HEK293 (cell line): Measurements from ENCODE around the gene GART.

ENCODE experiments used
- ZNF121 ChIP-seq: fragments of 450-650 bp; formaldehyde crosslinking; IDR thresholded peaks from 2 replicates; pipeline ENCODE4 v1.5.1; 2016; ENCODE audit warnings: missing biosample characterization, missing genetic modification characterization
- ZNF140 ChIP-seq: fragments of 450-650 bp; formaldehyde crosslinking; IDR thresholded peaks from 2 replicates; pipeline ENCODE4 v1.5.1; 2016; ENCODE audit warnings: missing biosample characterization, missing genetic modification characterization
- ZNF274 ChIP-seq, 2 experiments: fragments of 200-500 bp in 1 of 2; fragments of 450-650 bp in 1 of 2; sonication (Bioruptor generic) in 1 of 2; formaldehyde crosslinking in 1 of 2; IDR thresholded peaks; 2 replicates each; pipeline versions ENCODE4 v1.5.1 to v1.6.1; 2014 to 2016; ENCODE audit warnings: borderline replicate concordance in 1 of 2, inconsistent platforms in 1 of 2, low read length in 1 of 2, missing biosample characterization in 1 of 2, missing genetic modification characterization in 1 of 2
- ZNF549 ChIP-seq: fragments of 450-650 bp; IDR thresholded peaks from 2 replicates; pipeline ENCODE4 v1.5.1; 2018; ENCODE audit warnings: missing biosample characterization, missing genetic modification characterization, mild to moderate bottlenecking, inconsistent platforms, moderate library complexity
- ZNF624 ChIP-seq: fragments of 450-650 bp; formaldehyde crosslinking; IDR thresholded peaks from 2 replicates; pipeline ENCODE4 v1.5.1; 2017; ENCODE audit warnings: missing biosample characterization, missing genetic modification characterization
- ZNF747 ChIP-seq: fragments of 450-650 bp; formaldehyde crosslinking; IDR thresholded peaks from 2 replicates; pipeline ENCODE4 v1.5.1; 2016; ENCODE audit warnings: missing biosample characterization, missing genetic modification characterization
- ZNF830 ChIP-seq: fragments of 450-650 bp; IDR thresholded peaks from 2 replicates; pipeline ENCODE4 v1.5.0; 2018; ENCODE audit warnings: missing biosample characterization, missing genetic modification characterization, low read depth, mild to moderate bottlenecking, moderate library complexity
- TF ChIP-seq, protein P1 (sequence below): fragments of 450-650 bp; formaldehyde crosslinking; IDR thresholded peaks from 2 replicates; pipeline ENCODE4 v1.5.1; 2016; ENCODE audit warnings: missing biosample characterization, missing genetic modification characterization
- TF ChIP-seq, protein P2 (sequence below): fragments of 450-650 bp; formaldehyde crosslinking; IDR thresholded peaks from 2 replicates; pipeline ENCODE4 v1.5.1; 2017; ENCODE audit warnings: missing biosample characterization, missing genetic modification characterization

DNA sequence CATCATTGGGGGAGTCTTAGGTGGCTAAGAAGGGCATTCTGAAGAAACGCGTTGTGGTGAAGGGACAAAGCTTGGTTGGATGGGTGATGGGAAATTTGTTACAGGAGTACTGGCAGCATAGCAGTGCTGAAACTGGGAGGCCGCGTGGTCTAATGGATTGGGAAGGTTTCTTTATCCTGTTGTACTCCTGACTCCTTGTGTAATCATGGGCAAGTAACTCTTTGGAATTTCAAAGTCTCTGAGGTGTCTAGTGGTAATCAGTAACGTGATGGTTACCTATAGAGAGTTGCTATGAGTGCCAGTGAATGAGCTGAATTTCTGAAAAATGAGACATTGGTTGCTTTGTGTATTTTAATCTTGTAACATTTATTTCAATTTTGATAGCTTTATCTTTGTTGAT, 28.1 kb upstream of the GART start:
- TF ChIP-seq, protein P1, sequence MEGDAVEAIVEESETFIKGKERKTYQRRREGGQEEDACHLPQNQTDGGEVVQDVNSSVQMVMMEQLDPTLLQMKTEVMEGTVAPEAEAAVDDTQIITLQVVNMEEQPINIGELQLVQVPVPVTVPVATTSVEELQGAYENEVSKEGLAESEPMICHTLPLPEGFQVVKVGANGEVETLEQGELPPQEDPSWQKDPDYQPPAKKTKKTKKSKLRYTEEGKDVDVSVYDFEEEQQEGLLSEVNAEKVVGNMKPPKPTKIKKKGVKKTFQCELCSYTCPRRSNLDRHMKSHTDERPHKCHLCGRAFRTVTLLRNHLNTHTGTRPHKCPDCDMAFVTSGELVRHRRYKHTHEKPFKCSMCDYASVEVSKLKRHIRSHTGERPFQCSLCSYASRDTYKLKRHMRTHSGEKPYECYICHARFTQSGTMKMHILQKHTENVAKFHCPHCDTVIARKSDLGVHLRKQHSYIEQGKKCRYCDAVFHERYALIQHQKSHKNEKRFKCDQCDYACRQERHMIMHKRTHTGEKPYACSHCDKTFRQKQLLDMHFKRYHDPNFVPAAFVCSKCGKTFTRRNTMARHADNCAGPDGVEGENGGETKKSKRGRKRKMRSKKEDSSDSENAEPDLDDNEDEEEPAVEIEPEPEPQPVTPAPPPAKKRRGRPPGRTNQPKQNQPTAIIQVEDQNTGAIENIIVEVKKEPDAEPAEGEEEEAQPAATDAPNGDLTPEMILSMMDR = no peak
- TF ChIP-seq ZNF140 (no peak), ZNF274 (IDR thresholded peaks at IDR 0.05; ENCODE audit: low read length) (no peak), ZNF274 (tag by site-specific recombination; IDR thresholded peaks at IDR 0.05; ENCODE audit: borderline replicate concordance) (no peak), ZNF747 (tag by site-specific recombination) (no peak), ZNF121 (tag by site-specific recombination) (no peak), ZNF830 (tag by site-specific recombination) (no peak), ZNF624 (tag by site-specific recombination) (no peak), ZNF549 (tag by site-specific recombination) (no peak)
- TF ChIP-seq, protein P2, sequence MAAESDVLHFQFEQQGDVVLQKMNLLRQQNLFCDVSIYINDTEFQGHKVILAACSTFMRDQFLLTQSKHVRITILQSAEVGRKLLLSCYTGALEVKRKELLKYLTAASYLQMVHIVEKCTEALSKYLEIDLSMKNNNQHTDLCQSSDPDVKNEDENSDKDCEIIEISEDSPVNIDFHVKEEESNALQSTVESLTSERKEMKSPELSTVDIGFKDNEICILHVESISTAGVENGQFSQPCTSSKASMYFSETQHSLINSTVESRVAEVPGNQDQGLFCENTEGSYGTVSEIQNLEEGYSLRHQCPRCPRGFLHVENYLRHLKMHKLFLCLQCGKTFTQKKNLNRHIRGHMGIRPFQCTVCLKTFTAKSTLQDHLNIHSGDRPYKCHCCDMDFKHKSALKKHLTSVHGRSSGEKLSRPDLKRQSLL (tag by site-specific recombination) = no peak
